Heart right ventricle (tissue), 16 donors: ENCODE data around the gene DPPA2. TPM values are rescaled to one million over a fixed set of nuclear protein-coding genes. Genes with fewer than 3 reads are reported as not detected.

ENCODE experiments used
- ATAC-seq, 8 donors: fragments of 200-7000 bp; cut with Tn5 transposase; one replicate each; pipeline ENCODE4 v1.9.1; 2020; ENCODE audit warnings: mild to moderate bottlenecking in 8 of 8, moderate library complexity in 8 of 8, moderate number of reproducible peaks in 1 of 8
- DNase-seq, 2 donors: peaks; one replicate each; pipeline ENCODE4 v3.0.0-alpha.2; 2020
- H3K27ac ChIP-seq, 10 donors: fragments of 200-600 bp; sonication (generic) in 2 of 10; one replicate each; pipeline versions ENCODE4 v1.5.0 to v1.8.0; 2020 to 2022; ENCODE audit warnings: mild to moderate bottlenecking in 3 of 10
- H3K27me3 ChIP-seq, 7 donors: fragments of 200-600 bp; one replicate each; pipeline ENCODE4 v1.8.0; 2021 to 2022; ENCODE audit warnings: mild to moderate bottlenecking in 2 of 7
- H3K36me3 ChIP-seq, 9 donors: fragments of 200-600 bp; sonication (generic) in 1 of 9; one replicate each; pipeline versions ENCODE4 v1.5.0 to v1.8.0; 2020 to 2022; ENCODE audit warnings: mild to moderate bottlenecking in 2 of 9
- H3K4me1 ChIP-seq, 9 donors: fragments of 200-600 bp; sonication (generic) in 1 of 9; one replicate each; pipeline versions ENCODE4 v1.5.0 to v1.8.0; 2020 to 2022; ENCODE audit warnings: mild to moderate bottlenecking in 4 of 9
- H3K4me3 ChIP-seq, 10 donors: fragments of 200-600 bp; sonication (generic) in 2 of 10; one replicate each; pipeline versions ENCODE4 v1.5.0 to v1.8.0; 2020 to 2022; ENCODE audit warnings: mild to moderate bottlenecking in 7 of 10, moderate library complexity in 2 of 10
- H3K9me3 ChIP-seq, 11 donors: fragments of 200-600 bp in 10 of 11; sonication (generic) in 2 of 11; one replicate each; pipeline versions ENCODE4 v1.5.0 to v1.8.0; 2013 to 2022; ENCODE audit warnings: mild to moderate bottlenecking in 2 of 11, control low read depth in 1 of 11, moderate library complexity in 1 of 11
- CTCF ChIP-seq, 9 donors: fragments of 200-600 bp; sonication (generic) in 2 of 9; IDR thresholded peaks; one replicate each; pipeline versions ENCODE4 v1.5.0 to v1.8.0; 2021 to 2022; ENCODE audit warnings: antibody characterized with exemption in 9 of 9, mild to moderate bottlenecking in 5 of 9, moderate library complexity in 1 of 9
- WGBS, 2 donors: extraction: QIAGEN DNeasy Blood & Tissue Kit; methylation state at CpG; one replicate each; pipeline ENCODE4 v1.1.7; 2013; ENCODE audit warnings: inconsistent platforms in 1 of 2; 5-methylcytosine and 5-hydroxymethylcytosine counted together
- intact Hi-C, 10 donors: fragments of 100-400 bp; cut with DNase I; formaldehyde crosslinking; loops; one replicate each; pipeline versions ENCODE4 v1.11.1 to v1.14.2; 2022
- polyA plus RNA-seq, 2 donors: library from polyadenylated mRNA; stranded (reverse); fragments of 200-250 nt; gene quantifications; one replicate each; pipeline ENCODE4 v1.2.3, GENCODE V29; 2013
- total RNA-seq, 10 donors: library from RNA; stranded (reverse); fragmentation: NEBNext Ultra II Directional in 3 of 10; extraction: Animal tissue kit (Norgen Biotek cat#: 25700) in 3 of 10; gene quantifications; one replicate each; pipeline versions ENCODE4 v1.2.1 to v1.2.4, GENCODE V29; 2021 to 2023
- donor health status: Arrhythmogenic right ventricular cardiomyopathy.
- donor health status: ischemic (EF 13 %, LVEDD 7.1; RV severe dilation, severe dysfunction).
- donor health status: healthy with polysubstance abuse.
- donor health status: DM: no; HTN: yes; CAD: no.
- donor health status: DM: no; HTN: no; CAD: no.
- donor health status: ischemic (EF 25% LVEDD 6.9; RV normal size, moderate dysfunction).
- donor health status: ischemic (EF 25% LVEDD 5.7; RV mildly dilated, moderate dysfunction).
- donor health status: healthy.
- donor health status: DM: yes; HTN: yes; CAD: no.
- donor health status: Ischemic cardiomyopathy.
- donor health status: ischemic (EF 35%, LVEDD 5.7; RV mildly dilated, moderate dysfunction).
- donor health status: nonischemic (EF 11% LVEDD 7.7; RV severe dilation, severe dysfunction).
- donor health status: DM: yes; HTN: yes; CAD: no.
- donor health status: PGD.
- donor health status: ischemic (EF 29% LVEDD 5.4; RV normal size, mild dysfunction).
- donor health status: nonischemic (EF 23%, LVEDD 6.1; RV moderate dilation, normal function).

Gene DPPA2
- total and polyA plus RNA-seq, 12 donors = not detected

- ATAC-seq = no peak
- no peaks in the 10 kb centered on the region for H3K9me3 ChIP-seq
- intact Hi-C loops = no loop called here
These were observed 8.8 kb upstream of the DPPA2 start for GRCh38 chr3:109325109-109325508.

GRCh38 chr3:109313061-109313460, 3.3 kb downstream of the DPPA2 start:
- ATAC-seq = no peak
- no peak for DNase-seq
- no peak overlapping the region for H3K27ac ChIP-seq
- no peaks in the 10 kb centered on the region for H3K4me1 ChIP-seq
- no peak overlapping the region for H3K4me3 ChIP-seq
- no peaks in the 10 kb centered on the region for H3K9me3 ChIP-seq
- H3K36me3 ChIP-seq = no peaks in the 10 kb centered on the region
- no peaks in the 10 kb centered on the region for H3K27me3 ChIP-seq
- no peak for TF ChIP-seq CTCF (IDR thresholded peaks at IDR 0.05)
- 63 to 72% methylated on average over 1 of the region's 1 CpG for WGBS, 2 donors
- intact Hi-C loops = no loop called here

More at GRCh38 chr3:109325109-109325508, 8.8 kb upstream of the DPPA2 start:
- H3K4me3 ChIP-seq = no peak overlapping the region
- no peaks in the 10 kb centered on the region for H3K4me1 ChIP-seq
- TF ChIP-seq CTCF (IDR thresholded peaks at IDR 0.05) = no peak
- H3K27ac ChIP-seq = no peak overlapping the region
- no peaks in the 10 kb centered on the region for H3K27me3 ChIP-seq
- H3K36me3 ChIP-seq = no peaks in the 10 kb centered on the region
- WGBS, 2 donors = 75 to 76% methylated on average over 5 of the region's 5 CpGs
- no peak for DNase-seq

GRCh38 chr3:109297496-109297895, 18.8 kb downstream of the DPPA2 start:
- Histone ChIP-seq H3K27ac (no peak overlapping the region), H3K36me3 (no peaks in the 10 kb centered on the region), H3K4me3 (no peak overlapping the region), H3K9me3 (no peaks in the 10 kb centered on the region), H3K4me1 (no peaks in the 10 kb centered on the region), H3K27me3 (no peaks in the 10 kb centered on the region)
- no peak for ATAC-seq
- no peak for DNase-seq
- 56 to 72% methylated on average over 2 of the region's 2 CpGs for WGBS, 2 donors
- TF ChIP-seq CTCF (IDR thresholded peaks at IDR 0.05) = no peak
- intact Hi-C loops = no loop called here

- no peak for TF ChIP-seq CTCF (IDR thresholded peaks at IDR 0.05)
- DNase-seq = no peak
- H3K27me3 ChIP-seq = no peaks in the 10 kb centered on the region
- no peak overlapping the region for H3K27ac ChIP-seq
- H3K4me1 ChIP-seq = no peaks in the 10 kb centered on the region
- H3K9me3 ChIP-seq = peaks cover 0 to 3% (median 0%) of the 10 kb centered on the region in 11 donors
- no peaks in the 10 kb centered on the region for H3K36me3 ChIP-seq
- no peak for ATAC-seq
- H3K4me3 ChIP-seq = no peak overlapping the region
- intact Hi-C loops = loop anchor here in 1 of 10 donors (10.0 kb wide), 1 partner anchor 111 kb away; no protein-coding TSS in a partner anchor
These were observed 32.2 kb downstream of the DPPA2 start for GRCh38 chr3:109284071-109284470.
